Measurements from ENCODE around the gene JADE1.

The JADE1 gene

DNA sequence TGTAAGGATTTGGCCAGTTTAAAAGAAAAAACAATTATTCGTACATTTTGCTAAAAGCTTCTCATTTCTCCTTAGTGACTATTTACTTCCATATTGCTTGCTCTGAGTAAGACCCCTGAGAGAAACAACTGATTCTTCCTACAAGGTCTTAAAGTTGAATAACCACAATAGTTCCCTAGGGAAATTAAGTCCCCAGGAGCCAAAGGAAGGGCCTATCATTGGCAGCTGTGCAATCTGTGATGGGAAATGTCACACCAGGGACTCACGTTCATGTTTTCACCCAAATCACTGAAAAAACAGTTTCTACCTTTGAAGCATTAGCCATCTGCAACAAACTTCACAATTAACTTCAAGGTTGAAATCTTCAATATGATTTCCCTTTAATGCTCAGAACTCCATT, 66.7 kb downstream of the JADE1 start:
- DNase-seq (ENCODE audit: low spot score), result no peak

DNA sequence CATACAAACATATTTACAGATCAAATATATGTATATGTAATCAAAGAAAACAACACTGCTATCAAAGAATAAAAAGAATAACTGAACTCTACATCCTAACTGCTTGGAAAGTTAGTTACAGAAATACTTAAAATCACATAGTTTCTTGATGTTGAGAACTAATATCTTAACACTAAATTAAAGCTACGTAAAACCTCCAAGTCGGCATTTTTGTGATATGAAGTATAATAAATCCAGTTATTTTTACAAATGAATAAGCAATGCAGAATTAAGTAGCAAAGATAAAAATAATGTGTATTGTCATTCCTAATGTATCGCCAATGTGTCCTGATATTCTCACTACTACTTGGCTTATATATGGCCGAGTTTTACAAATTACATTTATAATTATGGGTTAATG, 68.4 kb downstream of the JADE1 start:
- DNase-seq (ENCODE audit: low spot score), result no peak

GRCh38 chr4:128879283-128879682, 69.8 kb downstream of the JADE1 start:
- DNase-seq (ENCODE audit: low spot score), result no peak

DNA sequence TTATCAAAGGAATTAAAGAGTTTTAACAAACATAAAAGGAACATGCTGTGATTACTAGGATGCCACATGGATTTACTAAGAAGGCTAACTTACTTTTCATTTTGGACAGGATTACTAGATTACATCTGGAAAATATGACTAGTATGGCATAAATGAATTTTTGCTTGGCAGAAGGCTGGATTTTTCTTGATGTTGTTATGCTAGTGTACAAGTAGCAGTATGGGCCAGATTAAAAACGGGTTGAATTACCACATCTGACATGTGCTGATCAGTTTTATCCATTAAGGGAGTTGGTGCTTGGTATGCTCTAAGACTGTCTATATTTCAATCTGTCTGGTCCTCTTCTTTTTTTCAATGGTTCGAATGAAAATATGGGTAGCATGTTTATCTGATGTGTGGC, 70.5 kb downstream of the JADE1 start:
- DNase-seq (ENCODE audit: low spot score), result no peak

DNA sequence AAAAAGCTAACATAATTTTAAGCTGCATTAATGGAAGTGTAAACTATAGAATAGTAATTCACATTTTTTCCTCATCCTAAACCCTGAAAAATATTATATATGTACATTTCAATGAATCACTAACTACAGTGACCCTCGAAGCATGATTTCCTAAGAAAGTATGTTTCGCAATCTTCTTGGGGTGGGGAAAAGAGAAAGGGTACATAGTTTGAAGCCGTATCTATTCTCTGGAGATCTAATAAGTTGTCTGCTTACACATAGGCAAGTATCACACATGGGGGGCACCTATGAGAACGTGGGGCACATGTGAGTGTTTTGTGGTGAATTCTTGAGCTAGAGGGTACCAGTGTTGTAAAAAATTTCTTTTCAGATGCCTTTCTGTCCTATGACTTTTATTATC, 71.2 kb downstream of the JADE1 start:
- DNase-seq (ENCODE audit: low spot score), result no peak

DNA sequence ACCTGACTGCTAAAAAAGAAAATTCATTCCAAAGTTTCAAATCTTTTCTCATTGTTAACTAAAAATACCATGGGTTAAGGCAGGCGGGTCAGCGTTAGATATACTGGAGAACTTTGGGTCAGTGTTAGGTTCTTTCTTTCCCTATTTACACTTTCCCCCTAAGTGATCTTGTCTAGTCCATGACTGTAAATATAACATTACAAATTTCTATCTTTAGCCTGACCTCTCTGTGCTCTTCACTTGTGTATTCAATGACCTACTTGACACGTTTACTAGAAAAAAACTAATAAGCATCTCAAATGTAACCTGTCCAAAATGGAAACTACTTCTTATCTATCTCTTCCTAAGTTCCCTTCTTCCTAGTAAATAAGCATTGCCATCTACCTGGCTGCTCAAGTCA, 95.3 kb downstream of the JADE1 start:
- DNase-seq (ENCODE audit: low spot score), result no peak

GRCh38 chr4:128906581-128906980, 97.1 kb downstream of the JADE1 start:
- no peak for DNase-seq (ENCODE audit: low spot score)

DNA sequence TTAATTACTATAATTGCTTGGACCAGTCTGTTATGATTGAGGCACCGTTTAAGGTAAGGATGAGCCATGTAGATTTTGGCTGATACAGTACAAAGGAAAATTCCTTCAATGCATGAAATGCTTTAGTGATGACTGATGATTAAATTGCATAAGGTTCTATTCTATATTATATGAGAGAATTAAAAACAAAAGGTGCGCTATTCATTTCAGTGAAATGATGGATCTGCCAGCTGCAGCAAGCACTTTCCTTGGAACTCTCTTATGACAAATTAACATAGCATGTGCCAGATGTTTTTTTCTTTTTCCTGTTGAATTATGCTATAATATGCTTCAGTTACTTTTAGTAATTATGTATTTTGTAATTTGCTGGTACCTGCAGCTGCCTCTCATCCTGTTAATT, 98.5 kb downstream of the JADE1 start:
- no peak for DNase-seq (ENCODE audit: low spot score)

DNA sequence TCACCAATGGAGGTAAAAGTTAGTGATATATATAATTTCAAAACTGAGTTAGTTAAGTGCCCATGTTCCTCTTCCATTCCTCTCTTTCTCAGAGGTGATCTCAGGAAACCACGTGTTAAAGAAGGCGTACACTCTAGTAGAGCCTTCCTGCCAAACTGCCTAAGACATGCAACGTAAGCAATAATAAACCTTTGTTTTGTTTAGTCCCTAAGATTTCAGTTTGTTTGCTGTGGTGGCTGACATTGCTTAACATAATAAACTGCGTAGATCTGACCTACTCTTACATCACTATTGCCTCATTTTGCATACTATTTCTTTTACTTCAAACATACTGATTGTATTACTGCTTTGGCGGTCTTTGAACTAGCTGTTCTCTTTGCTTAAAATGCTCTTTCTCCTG, 99.2 kb downstream of the JADE1 start:
- no peak for DNase-seq (ENCODE audit: low spot score)

DNA sequence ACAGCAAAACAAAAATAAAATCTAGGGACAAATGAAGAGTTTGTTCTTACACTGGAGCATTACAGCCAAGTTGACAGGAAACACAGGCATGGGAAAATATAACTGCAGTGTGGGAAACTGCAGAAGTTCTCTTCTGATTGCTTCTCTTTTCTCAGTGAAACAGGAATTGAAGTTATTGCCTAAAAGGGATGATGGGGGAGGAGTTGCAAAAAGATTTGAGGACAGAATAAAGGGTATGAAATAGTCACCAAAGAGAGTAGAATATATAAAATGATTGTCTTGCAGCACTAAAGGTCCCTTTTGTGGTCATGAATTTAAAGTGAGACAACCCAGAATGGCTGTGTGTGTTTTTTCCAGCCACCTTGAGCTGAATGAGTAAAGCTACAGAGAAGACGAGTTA, 103.7 kb downstream of the JADE1 start:
- no peak for DNase-seq (ENCODE audit: low spot score)

DNA sequence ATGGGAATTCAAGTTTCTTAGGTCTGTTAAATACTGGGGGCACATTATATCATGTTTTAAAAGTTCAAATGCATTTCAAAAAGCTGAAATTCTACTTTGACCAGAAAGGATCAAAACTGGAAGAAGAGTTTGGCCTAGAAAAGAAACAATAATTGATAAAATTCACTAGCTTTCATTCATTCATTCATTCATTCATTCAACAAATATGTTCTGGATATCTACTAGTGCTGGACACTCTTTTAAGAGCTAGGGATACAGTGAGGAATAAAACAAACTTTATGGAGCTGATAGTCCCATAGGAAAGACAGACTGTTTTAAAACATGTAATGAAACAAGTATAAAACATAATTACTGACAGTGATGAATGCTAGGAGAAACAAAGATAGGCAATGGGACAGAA, 106.0 kb downstream of the JADE1 start:
- no peak for DNase-seq (ENCODE audit: low spot score)

- no peak for DNase-seq (ENCODE audit: low spot score)
Measured at GRCh38 chr4:128916832-128917231, 107.3 kb downstream of the JADE1 start.

DNA sequence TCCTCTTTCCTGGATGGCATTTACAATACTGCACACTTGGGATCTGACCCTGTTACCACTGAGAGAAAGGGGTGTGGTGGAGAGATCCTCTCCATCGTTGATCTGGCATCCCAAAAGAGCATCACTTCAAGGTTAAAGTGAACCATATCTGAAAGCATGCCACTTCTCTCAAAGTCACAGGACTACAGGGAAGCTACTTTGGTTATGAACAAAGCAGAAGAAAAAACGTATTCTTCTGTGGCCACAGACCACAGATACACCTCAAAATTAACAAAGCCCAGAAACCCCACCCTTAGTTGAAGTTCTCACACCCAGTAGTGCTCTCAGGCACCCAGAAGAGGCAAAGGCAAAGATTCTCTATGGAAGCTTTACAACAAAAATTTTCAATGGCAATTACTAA, 108.3 kb downstream of the JADE1 start:
- DNase-seq (ENCODE audit: low spot score), result no peak

GRCh38 chr4:128921954-128922353, 112.5 kb downstream of the JADE1 start:
- DNase-seq (ENCODE audit: low spot score), result no peak
